ENCODE results near the gene TMC3. TPM values are rescaled to one million over a fixed set of nuclear protein-coding genes. Genes with fewer than 3 reads are reported as not detected.

Gene TMC3
- total RNA-seq, 3 donors from 2014 or later (not counting 1 experiment from before 2014, with no cell fraction given) = not detected

DNA sequence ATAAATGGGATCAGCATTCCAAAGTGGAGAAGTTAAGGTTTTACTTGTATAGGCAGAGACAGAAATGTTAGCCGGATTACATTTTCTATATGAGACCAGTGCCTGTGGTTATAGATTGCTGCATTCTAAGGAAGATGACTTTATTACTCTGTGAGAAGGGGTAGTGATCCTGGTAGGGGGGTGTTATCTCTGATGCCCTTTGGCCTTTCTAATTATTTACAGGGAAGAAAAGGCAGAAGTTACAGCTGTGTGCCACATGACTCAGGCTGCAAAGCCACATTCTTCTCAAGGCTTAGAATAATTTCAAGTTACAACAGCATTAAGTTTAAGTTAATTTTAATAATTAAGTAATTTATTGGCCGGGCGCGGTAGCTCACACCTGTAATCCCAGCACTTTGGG is 2.2 kb upstream of the TMC3 start:
- Mint-ChIP-seq H3K36me3 (no peaks in the 10 kb centered on the region), H3K27ac (no peak overlapping the region), H3K27me3 (ENCODE audit: low read depth in 2 of 2) (peaks cover 9 to 12% of the 10 kb centered on the region in 2 donors), H3K4me1 (no peaks in the 10 kb centered on the region), H3K4me3 (no peak overlapping the region), H3K9me3 (no peaks in the 10 kb centered on the region)
- H3K36me3 ChIP-seq (ENCODE audit: control insufficient read depth, insufficient read depth, low read length) = no peaks in the 10 kb centered on the region
- H3K4me3 ChIP-seq (ENCODE audit: low read length) = no peak overlapping the region
- no peak for DNase-seq
- H3K27me3 ChIP-seq (ENCODE audit: control insufficient read depth, insufficient read depth, low read length) = no peaks in the 10 kb centered on the region
- WGBS (ENCODE audit: insufficient coverage) = 96% methylated on average over 4 of the region's 4 CpGs
- intact Hi-C loops (cut with micrococcal nuclease) = no loop called here
- no peaks in the 10 kb centered on the region for H3K9me3 ChIP-seq (ENCODE audit: control insufficient read depth, insufficient read depth, low read length)
- ATAC-seq = no peak
- no peaks in the 10 kb centered on the region for H3K4me1 ChIP-seq (ENCODE audit: control insufficient read depth, insufficient read depth, low read length)
- TF ChIP-seq, protein P1, sequence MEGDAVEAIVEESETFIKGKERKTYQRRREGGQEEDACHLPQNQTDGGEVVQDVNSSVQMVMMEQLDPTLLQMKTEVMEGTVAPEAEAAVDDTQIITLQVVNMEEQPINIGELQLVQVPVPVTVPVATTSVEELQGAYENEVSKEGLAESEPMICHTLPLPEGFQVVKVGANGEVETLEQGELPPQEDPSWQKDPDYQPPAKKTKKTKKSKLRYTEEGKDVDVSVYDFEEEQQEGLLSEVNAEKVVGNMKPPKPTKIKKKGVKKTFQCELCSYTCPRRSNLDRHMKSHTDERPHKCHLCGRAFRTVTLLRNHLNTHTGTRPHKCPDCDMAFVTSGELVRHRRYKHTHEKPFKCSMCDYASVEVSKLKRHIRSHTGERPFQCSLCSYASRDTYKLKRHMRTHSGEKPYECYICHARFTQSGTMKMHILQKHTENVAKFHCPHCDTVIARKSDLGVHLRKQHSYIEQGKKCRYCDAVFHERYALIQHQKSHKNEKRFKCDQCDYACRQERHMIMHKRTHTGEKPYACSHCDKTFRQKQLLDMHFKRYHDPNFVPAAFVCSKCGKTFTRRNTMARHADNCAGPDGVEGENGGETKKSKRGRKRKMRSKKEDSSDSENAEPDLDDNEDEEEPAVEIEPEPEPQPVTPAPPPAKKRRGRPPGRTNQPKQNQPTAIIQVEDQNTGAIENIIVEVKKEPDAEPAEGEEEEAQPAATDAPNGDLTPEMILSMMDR (IDR thresholded peaks at IDR 0.05) = no peak
- H3K27ac ChIP-seq (ENCODE audit: low read length) = no peak overlapping the region

DNA sequence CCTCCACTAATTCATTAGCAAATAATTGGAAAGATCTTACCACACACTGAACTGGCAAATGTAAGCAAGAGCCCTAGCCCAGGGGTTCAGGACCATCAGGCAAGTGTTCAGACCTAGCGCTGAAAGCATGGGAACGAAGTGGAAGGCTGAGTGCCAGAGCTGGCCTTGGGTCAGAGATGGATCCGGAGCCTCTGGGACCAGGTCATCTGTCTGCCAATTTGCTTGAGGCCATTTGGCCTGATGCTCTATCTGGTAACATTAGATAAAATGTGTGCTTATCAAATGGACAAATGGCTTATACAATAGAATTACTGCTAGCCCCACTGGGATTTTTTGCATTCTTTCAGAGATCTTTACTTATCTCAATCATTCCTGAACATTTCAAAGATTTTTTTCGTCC is 1.4 kb upstream of the TMC3 start:
- Mint-ChIP-seq H3K27ac (no peak overlapping the region), H3K27me3 (ENCODE audit: low read depth in 2 of 2) (peaks cover 7 to 9% of the 10 kb centered on the region in 2 donors), H3K4me1 (no peaks in the 10 kb centered on the region)

DNA sequence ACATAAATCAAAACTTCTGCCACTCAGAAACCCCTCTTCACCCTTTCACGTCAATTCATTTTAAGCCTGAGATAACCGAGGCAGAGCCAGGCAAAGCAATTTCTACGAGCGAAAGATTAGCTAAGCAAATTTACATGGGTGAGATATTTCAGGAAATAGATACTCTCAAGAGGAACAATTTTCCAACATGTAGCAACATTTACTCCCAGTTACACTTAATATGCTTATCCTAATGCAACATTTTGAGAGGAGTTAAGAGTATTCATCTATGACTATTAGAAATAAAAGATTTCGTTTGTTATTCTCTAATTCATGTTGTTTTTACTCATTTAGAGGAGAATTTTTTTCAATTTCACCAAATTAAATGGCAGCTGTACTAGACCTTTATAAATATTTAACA is 837 bp downstream of the TMC3 start:
- no peak overlapping the region for H3K4me3 ChIP-seq (ENCODE audit: low read length)
- H3K9me3 ChIP-seq (ENCODE audit: control insufficient read depth, insufficient read depth, low read length) = no peaks in the 10 kb centered on the region
- Mint-ChIP-seq H3K9me3 (no peaks in the 10 kb centered on the region), H3K27me3 (ENCODE audit: low read depth in 2 of 2) (peaks cover 0 to 9% of the 10 kb centered on the region in 2 donors), H3K27ac (no peak overlapping the region), H3K36me3 (no peaks in the 10 kb centered on the region), H3K4me1 (no peaks in the 10 kb centered on the region), H3K4me3 (no peak overlapping the region)
- intact Hi-C loops (cut with micrococcal nuclease) = no loop called here
- no peak for DNase-seq
- H3K27me3 ChIP-seq (ENCODE audit: control insufficient read depth, insufficient read depth, low read length) = no peaks in the 10 kb centered on the region
- H3K36me3 ChIP-seq (ENCODE audit: control insufficient read depth, insufficient read depth, low read length) = no peaks in the 10 kb centered on the region
- 92% methylated on average over 4 of the region's 5 CpGs for WGBS (ENCODE audit: insufficient coverage)
- ATAC-seq = no peak
- no peak overlapping the region for H3K27ac ChIP-seq (ENCODE audit: low read length)
- no peaks in the 10 kb centered on the region for H3K4me1 ChIP-seq (ENCODE audit: control insufficient read depth, insufficient read depth, low read length)
- TF ChIP-seq, protein P1 (IDR thresholded peaks at IDR 0.05) = no peak

More for the DNA sequence above, 1.4 kb upstream of the TMC3 start:
- 95% methylated on average over 3 of the region's 4 CpGs for WGBS (ENCODE audit: insufficient coverage)
- Mint-ChIP-seq H3K36me3 (no peaks in the 10 kb centered on the region), H3K9me3 (no peaks in the 10 kb centered on the region), H3K4me3 (no peak overlapping the region)
- Histone ChIP-seq H3K36me3 (ENCODE audit: control insufficient read depth, insufficient read depth, low read length) (no peaks in the 10 kb centered on the region), H3K4me1 (ENCODE audit: control insufficient read depth, insufficient read depth, low read length) (no peaks in the 10 kb centered on the region), H3K4me3 (ENCODE audit: low read length) (no peak overlapping the region), H3K9me3 (ENCODE audit: control insufficient read depth, insufficient read depth, low read length) (no peaks in the 10 kb centered on the region), H3K27me3 (ENCODE audit: control insufficient read depth, insufficient read depth, low read length) (no peaks in the 10 kb centered on the region), H3K27ac (ENCODE audit: low read length) (no peak overlapping the region)
- no peak for DNase-seq
- TF ChIP-seq, protein P1 (IDR thresholded peaks at IDR 0.05) = no peak
- intact Hi-C loops (cut with micrococcal nuclease) = no loop called here
- no peak for ATAC-seq

DNA sequence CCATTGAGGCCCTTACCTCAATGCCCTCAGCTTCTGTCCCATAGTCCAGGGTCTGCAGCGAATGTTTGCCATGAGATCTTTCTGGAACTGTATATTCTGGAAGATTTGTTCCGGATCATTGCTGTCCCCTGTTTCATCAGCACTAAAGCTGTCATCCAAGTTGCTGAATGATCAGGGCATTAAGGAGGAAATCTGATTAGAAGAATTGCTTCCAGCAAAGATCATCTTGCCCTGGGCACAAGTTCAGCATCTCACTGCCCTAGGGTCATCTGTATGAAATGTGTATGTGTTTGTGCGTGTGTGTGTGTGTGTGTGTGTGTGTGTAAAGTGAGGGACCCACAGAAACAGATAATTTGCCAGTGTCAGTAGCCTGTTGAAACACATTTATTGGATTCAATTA is 1.4 kb downstream of the TMC3 start:
- WGBS (ENCODE audit: insufficient coverage) = 77% methylated on average over 3 of the region's 3 CpGs
- no peaks in the 10 kb centered on the region for H3K36me3 ChIP-seq (ENCODE audit: control insufficient read depth, insufficient read depth, low read length)
- no peaks in the 10 kb centered on the region for H3K27me3 ChIP-seq (ENCODE audit: control insufficient read depth, insufficient read depth, low read length)
- no peak for DNase-seq
- H3K27ac ChIP-seq (ENCODE audit: low read length) = no peak overlapping the region
- TF ChIP-seq, protein P1 (IDR thresholded peaks at IDR 0.05) = no peak
- no peaks in the 10 kb centered on the region for H3K9me3 Mint-ChIP-seq
- H3K27me3 Mint-ChIP-seq (ENCODE audit: low read depth in 2 of 2) = peaks cover 0 to 6% of the 10 kb centered on the region in 2 donors
- H3K36me3 Mint-ChIP-seq = no peaks in the 10 kb centered on the region
- H3K4me1 Mint-ChIP-seq = no peaks in the 10 kb centered on the region
- no peak overlapping the region for H3K4me3 Mint-ChIP-seq
- no peak for ATAC-seq
- H3K27ac Mint-ChIP-seq = no peak overlapping the region
- intact Hi-C loops (cut with micrococcal nuclease) = no loop called here
- no peak overlapping the region for H3K4me3 ChIP-seq (ENCODE audit: low read length)
- H3K9me3 ChIP-seq (ENCODE audit: control insufficient read depth, insufficient read depth, low read length) = no peaks in the 10 kb centered on the region
- H3K4me1 ChIP-seq (ENCODE audit: control insufficient read depth, insufficient read depth, low read length) = no peaks in the 10 kb centered on the region
